HG03378 (cell line): Measurements from ENCODE around the gene ABR.
"Not testable (repeated sequence)": the region's sequence is repeated elsewhere in the genome, so short reads cannot be mapped to it uniquely, and the experiment has no call there.

Experiments used
- ATAC-seq: cut with Tn5 transposase; IDR thresholded peaks from one replicate; pipeline ENCODE4 v1.9.1; 2021; ENCODE audit warnings: mild to moderate bottlenecking, moderate library complexity; ENCODE audit not compliant: unreplicated experiment

ABR gene

DNA sequence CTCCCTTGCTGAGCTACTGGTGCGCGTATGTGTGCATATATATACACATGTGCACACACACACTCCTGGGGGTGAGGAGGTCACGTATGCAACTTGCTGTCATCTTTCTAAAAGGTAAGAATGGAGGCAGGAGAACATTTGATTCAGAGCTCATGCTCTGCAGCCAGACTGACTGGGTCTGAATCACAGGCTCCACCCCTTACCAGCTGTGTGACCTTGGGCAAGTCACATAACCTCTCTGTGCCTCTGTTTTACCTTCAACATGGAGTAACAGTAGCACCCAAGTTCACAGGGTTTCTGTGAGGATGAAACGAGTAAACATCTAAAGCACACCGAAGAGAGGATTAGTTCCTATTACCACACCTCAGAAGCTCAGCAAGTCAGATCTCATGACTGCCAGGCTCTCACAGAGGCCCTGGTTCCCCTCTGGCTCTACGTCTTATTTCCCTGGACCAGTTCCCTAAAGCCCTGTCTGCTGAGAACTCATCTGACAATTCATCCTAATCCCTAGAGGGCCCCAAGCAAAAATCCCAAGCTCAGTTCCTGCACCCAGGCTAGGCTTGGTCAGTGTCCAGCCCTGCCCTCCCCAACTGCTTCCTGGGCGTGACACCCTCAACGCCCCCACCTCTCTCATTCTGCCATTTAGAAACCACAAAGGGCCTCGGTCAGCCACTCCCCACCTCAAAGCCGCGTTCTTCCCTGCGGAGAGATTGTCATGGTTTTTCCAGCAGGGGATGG, 28.7 kb downstream of the ABR start:
- ATAC-seq, result no peak

GRCh38 chr17:1149869-1150268, 29.9 kb downstream of the ABR start:
- no peak for ATAC-seq

- no peak for ATAC-seq
Measured at GRCh38 chr17:1147664-1148063, 32.1 kb downstream of the ABR start.

DNA sequence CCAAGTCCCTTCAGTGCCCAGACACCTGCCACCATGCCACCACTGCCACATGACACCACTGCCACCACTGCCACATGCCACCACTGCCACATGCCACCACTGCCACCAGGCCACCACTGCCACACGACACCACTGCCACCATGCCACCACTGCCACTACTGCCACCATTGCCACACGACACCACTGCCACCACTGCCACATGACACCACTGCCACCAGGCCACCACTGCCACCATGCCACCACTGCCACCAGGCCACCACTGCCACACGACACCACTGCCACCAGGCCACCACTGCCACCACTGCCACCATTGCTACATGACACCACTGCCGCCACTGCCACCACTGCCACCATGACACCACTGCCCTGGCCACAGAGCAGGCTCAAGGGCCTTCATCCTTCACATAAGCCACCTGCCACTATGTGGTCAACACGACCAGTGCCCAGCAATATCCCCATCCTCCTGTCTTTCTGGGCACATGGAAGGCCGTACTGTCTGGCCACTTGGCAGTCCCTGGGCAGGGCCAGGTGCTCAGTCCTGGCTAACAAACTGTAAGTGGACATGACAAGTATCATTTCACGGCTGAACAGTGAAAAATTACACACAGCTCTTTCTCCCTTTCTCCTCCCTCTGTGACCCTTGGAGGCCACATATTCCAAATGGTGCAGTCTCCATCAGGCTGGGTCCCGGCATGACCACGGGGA, 33.1 kb downstream of the ABR start:
- no peak for ATAC-seq

GRCh38 chr17:1145311-1145986, 34.3 kb downstream of the ABR start:
- no peak for ATAC-seq

GRCh38 chr17:1144162-1144561, 35.6 kb downstream of the ABR start:
- no peak for ATAC-seq

DNA sequence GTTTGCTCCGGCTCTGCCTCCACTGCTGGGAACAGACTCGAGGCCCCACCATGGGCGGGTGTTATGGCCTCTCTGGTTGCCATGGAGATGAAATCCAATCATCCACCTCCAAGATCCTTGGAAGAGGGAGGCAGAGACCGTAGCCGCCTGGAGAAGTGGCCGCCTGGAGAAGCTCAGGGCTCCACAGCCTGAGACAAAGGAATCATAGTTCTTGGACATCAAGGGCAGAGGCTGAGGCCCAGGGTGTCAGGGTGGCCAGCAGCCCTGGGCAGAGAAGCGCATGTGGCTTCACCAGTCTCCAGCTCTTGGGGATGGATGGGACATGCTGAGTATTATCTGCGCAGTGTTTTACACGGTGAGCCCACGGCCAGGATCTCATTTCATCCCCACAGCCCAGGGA, 36.2 kb downstream of the ABR start:
- no peak for ATAC-seq

DNA sequence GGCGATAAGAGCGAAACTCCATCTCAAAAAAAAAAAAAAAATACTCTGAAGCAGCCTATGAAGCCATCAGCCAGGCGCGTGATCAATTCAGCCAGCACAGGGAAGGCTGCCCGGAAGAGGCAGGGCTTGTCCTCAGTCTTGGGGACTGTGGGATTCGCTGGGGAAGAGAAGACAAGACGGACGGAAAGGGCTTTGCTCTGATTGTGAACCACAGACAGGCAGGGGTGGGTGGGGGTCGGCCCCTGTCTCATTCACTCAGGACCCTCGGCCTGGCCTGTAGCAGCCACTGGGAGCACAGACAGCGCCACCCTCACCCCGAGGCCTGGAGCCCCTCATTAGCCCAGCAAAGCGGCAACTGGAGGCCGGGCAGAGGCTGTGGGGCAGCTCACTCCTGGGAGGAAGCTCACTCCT, 37.2 kb downstream of the ABR start:
- no peak for ATAC-seq

GRCh38 chr17:1137465-1137894, 42.3 kb downstream of the ABR start:
- ATAC-seq, result no peak

DNA sequence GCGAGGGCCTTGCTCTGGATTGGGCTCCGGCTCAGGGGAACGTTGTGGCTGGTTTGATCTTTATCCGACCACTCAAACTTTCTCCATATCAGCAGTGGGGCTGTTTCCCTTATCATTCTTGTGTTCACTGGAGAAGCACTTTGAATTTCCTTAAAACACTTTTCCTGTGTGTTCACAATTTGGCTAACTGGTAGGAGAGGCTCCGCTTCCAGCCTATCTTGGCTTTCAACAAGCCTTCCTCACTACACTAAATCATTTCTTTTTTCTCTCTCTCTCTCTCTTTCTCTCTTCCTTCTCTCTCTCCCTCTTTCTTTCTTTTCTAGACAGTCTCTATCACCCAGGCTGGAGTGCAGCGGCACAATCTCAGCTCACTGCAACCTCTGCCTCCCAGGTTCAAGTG, 43.0 kb downstream of the ABR start:
- ATAC-seq, result no peak

DNA sequence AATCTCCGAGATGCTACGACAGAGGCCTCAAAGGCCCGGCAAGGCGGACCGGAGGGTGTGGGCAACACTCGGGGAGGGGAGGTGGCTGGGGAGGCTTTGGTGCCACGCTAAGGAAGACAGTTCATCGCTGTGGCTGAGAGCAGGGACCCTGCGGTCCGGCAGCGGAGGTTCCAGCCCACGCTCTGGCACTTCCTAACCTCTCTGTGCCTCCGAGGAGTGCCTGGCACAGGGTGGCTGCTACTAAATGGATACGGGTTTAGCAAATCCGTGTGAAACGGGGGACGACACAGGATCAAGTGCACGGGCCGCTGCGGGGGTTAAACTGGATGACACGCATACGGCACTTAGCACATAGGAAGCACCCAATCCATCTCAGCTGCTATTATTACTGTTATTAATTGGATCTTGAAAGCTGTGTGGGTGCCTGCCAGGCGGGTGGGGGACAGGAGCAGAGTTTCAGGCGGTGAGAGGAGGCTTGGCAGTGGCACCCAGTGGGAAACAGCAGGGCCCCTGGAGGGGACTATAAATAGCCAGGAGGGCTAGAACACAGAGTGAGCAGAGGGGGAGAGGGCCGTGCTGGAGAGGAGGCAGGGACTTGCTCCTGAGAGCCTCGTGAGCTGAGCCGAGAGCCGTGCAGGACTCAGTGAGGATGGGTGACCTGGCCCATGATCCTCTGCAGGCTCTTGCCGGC, 45.0 kb downstream of the ABR start:
- no peak for ATAC-seq

GRCh38 chr17:1130191-1130590, 49.6 kb downstream of the ABR start:
- no peak for ATAC-seq

GRCh38 chr17:1128463-1128862, 51.3 kb downstream of the ABR start:
- ATAC-seq, result not testable (repeated sequence)

GRCh38 chr17:1126801-1127550, 52.8 kb downstream of the ABR start:
- ATAC-seq, result no peak

- ATAC-seq, result no peak
Measured at GRCh38 chr17:1126250-1126797, 53.5 kb downstream of the ABR start.

DNA sequence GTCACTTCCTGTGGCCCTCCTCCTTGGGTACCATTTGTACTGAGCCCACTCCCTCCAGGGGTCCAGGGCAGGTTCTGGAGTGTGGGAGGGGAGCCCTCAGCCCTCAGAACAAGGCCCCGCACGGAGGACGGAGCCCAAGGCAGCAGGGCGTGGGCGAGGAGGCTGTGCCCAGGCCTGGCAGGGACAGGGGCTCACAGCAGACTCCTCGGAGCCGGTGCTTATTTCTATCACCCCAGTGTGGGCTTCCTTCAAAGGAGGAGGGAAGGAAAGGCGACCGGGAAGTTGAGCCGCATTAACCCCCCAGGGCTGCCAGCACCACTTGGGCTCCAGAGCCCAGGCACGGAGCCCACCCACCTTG, 54.0 kb downstream of the ABR start:
- no peak for ATAC-seq

DNA sequence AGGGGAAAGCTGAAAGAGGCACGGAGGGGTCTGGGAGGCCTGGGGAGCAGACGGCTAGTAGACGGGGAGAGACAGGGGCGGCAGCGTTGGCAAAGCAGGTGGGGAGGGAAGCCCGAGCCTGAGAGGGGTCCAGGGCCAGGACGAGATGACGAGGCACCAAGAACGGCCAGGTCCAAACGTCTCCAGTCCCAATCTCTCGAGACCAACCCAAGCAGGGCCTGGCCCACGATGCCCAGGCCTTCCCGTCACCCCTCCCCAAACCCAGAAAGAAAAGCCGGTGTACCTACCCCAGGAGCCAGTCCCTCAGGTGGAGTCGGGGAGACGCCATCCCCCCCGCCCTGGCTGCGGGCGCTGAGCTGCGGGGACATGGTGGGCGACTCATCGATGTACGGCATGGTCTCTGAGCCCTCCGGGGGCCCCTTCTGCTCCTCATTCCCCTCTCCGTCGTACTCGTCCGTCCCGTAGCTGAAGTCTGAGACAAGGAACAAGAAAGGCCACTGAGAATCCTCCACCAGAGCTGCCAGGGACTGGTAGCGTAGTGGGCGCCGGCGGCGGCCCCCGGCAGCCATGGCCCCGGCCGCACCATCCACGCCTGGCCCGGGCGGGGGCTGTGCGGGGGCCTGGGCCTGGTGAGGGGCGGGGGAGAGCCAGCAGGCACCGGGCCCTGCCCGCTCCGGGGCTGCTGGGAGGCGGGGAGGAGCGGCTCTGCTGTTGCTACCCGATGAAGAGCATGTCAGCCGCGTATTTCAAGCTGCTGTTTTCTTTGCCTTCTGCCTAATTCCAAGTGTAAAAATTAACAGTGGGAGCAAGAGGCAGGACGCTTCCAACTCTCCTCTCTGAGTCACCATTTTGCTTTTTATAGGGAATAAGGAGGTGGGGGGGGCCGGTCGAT, 54.6 kb downstream of the ABR start:
- ATAC-seq, result no peak

DNA sequence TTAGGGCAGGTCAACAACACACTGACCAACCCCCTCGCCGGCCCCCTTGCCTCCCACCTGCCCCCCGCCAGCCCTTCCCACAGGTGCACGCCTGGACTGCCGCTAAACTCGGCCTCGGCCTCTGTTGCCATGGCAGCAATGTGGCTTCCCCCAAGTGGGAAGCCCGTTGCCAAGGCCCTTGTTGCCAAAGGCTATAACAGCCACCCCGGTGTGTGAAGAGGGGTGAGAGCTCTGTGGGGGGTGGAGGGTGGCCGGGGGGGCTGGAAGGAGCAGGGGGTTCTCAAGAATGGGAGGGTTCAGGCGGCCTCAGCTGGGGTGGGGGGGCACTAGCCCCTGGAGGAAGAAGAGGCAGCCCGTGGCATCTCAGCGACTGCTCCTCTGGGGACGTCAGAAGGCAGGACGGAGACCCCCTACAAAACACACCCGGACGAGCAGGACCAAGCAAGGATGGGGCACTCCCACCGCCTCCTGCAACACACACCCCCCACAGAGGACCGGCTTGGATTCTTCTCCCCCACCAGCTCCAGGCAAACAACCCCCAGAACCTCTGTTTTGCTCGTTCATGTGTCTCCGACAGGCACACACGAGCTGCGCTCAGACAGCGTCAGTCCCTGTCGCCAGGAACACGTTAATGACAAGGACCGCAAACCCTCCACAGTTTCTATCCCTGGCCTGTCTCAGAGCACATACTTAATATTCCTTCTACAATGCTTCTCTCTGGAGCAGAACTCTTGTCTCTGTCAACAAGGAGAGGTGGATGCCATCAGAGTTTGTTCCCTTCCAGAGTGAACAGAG, 55.7 kb downstream of the ABR start:
- no peak for ATAC-seq

GRCh38 chr17:1123393-1123831, 56.4 kb downstream of the ABR start:
- no peak for ATAC-seq
